HG02678 (cell line): ENCODE results near the gene ARHGEF17.

Source experiments
- ATAC-seq: cut with Tn5 transposase; IDR thresholded peaks from one replicate; pipeline ENCODE4 v1.9.1; 2021; ENCODE audit warnings: mild to moderate bottlenecking, moderate library complexity; ENCODE audit not compliant: unreplicated experiment

The ARHGEF17 gene

DNA sequence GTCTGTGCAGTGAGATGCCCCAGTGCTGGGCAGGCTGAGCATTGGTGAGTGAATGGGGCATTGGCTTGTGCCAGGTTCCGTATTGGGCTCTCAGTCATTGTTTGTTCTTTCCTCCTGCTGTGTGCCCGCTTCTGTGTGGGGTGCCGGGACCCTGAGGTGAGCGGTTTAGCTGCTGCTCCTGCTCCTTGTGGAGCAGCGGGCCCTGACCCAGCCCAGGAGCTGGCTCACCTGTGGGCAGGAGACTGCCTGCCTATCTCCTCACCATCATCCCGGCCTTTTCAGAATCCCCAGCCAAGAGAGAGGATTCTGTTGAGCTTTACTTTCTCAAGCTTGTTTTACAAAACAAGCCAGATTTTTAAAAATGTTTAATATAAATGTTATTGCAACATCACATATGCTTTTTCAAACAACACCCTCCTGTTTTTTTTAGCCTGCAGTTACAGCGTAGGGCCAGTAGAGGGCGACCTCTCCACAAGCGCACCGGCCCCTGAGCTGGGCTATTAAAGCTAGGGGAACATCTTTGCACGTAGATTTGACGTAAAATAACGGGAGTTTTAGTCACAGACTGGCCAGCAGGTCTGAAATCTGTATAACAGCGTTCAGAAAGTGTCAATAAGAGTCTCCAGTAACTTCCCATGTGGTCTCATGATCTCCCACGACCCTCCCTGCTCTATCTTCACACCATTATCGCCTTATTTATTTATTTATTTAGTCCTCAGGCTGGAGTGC lies 43.0 kb downstream of the ARHGEF17 start:
- ATAC-seq = no peak

- no peak for ATAC-seq
These were observed 45.3 kb downstream of the ARHGEF17 start for GRCh38 chr11:73353422-73353821.

GRCh38 chr11:73355109-73355508 lies 47.0 kb downstream of the ARHGEF17 start:
- no peak for ATAC-seq

DNA sequence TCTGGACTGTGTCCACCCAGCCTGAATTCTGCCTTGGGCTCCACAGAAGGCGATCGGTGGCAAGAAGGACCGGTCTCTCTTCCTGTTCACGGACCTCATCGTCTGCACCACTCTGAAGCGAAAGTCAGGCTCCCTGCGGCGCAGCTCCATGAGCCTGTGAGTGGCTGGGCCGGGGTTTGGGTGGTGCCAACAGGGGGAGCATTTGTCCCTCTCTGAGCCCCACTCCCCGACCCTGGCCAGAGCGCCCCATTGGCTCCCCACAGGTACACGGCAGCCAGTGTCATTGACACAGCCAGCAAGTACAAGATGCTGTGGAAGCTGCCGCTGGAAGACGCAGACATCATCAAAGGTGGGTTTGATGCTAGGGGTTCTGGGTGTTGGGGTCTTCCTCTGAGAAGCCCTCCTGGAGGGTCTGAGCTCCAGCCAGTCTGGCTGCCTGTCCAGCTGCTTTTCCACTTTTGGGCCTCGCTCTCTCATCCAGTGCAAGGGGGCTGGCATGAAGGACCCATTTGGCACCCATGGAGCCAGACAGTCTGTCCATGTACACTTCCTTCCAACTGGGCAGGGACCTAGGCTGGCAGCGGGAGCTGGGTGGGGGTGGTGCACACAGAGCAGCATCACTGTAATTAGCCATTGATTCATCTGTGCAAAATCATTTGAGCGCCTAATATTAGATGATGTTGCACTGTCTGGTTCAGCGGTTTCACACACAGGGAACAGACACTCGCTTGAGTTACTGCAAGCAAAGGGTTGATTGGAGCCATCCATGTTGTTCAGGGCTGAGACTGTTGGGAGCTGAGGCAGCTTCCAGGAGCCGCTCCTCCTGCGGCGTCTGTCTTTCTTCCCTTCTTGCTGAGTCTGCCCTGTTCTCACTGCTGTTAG lies 49.1 kb downstream of the ARHGEF17 start:
- no peak for ATAC-seq

GRCh38 chr11:73358071-73358470 lies 50.0 kb downstream of the ARHGEF17 start:
- ATAC-seq = no peak

GRCh38 chr11:73359341-73359740 lies 51.3 kb downstream of the ARHGEF17 start:
- no peak for ATAC-seq

DNA sequence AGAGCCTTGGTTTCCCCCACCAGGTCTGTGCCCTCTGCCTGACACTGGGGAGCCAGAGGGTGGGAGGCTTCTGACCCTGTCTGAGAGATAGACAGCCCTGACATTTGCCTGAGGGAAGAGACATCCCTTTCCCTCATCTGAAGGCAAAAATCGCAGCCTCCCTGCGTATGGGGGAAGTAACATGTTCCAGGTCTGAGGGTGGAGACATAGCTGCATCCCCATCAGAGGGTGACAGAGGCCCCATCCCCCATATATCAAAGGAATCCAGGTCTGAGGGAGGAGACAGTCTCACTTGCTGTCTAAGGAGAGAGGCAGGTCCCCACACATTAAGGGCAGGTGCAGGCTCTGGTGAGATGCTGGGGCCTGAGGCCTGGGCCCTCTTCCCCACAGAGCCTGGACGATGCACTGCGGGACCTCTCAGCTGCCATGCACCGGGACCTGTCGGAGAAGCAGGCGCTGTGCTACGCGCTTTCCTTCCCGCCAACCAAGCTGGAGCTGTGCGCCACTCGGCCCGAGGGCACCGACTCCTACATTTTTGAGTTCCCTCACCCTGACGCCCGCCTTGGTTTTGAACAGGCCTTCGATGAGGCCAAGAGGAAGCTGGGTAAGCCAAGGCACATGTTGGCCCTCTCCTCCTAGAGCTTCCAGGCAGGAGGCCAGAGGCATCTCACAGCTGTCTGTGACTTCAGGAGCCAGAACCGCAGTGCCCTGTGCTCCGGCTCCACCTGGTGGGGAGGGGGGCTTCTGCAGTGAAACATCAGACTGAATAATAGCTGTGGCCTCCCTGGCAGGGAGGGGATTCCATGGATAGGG lies 52.1 kb downstream of the ARHGEF17 start:
- ATAC-seq = no peak

DNA sequence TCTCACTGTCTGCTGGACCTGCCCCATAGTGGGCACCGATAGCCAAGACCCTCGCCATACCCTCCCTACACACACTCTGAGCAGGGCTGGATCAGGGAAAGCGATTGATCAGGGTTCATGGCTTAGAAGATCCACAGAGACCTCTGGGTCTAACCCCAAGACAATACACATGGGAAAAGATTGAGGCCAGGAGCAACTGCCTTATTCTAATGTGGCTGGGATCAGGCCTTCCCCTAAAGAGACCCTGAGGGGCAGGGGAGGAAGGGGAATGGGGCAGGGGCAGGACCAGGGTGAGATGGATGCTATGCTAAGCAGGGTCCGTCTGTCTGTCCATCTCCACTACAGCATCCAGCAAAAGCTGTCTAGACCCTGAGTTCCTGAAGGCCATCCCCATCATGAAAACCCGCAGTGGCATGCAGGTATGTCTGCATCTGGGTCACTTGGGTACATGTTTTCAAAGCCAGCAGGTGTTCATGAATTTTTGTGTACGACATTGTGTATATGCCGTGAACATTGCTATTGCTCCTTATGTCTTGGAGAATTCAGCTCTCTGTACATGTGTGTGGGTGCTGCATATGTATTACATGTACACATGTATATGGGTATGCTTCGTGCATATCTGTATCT lies 52.8 kb downstream of the ARHGEF17 start:
- ATAC-seq = no peak

GRCh38 chr11:73361953-73362776 lies 54.1 kb downstream of the ARHGEF17 start:
- ATAC-seq = no peak

- ATAC-seq = no peak
These were observed 55.1 kb downstream of the ARHGEF17 start for GRCh38 chr11:73363147-73363546.

DNA sequence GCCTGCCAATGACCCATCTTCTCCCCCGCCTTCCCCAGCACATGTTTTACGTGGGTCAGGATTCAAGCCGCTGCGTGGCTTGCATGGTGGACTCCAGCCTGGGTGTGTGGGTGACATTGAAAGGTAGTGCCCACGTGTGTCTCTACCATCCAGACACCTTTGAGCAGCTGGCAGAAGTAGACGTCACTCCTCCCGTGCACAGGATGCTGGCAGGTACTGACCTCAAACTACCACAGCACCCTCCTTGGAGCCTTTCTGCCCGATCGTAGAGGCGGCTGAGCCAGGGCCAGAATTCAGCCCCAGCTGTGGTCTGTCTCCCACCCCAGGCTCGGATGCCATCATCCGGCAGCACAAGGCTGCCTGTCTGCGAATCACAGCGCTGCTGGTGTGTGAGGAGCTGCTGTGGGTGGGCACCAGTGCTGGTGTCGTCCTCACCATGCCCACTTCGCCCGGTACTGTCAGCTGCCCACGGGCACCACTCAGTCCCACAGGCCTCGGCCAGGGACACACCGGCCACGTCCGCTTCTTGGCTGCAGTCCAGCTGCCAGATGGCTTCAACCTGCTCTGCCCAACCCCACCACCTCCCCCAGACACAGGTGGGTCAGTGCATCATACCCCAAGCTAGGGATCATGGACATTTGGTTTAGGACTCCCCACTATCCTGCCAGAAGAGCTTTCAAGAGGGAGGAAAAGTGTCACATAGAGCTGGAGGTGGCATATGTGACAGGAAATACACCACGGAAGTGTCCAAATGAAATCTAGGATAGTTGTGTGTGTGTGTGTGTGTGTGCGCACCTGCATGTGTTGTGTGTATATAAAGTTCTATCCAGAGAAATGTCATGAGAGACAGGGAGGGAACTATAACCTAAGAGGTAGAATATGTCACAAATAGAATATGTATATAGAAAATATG lies 57.5 kb downstream of the ARHGEF17 start:
- ATAC-seq = no peak

- ATAC-seq = no peak
These were observed 58.2 kb downstream of the ARHGEF17 start for GRCh38 chr11:73366265-73366610.

GRCh38 chr11:73366953-73367352 lies 58.9 kb downstream of the ARHGEF17 start:
- ATAC-seq = no peak

DNA sequence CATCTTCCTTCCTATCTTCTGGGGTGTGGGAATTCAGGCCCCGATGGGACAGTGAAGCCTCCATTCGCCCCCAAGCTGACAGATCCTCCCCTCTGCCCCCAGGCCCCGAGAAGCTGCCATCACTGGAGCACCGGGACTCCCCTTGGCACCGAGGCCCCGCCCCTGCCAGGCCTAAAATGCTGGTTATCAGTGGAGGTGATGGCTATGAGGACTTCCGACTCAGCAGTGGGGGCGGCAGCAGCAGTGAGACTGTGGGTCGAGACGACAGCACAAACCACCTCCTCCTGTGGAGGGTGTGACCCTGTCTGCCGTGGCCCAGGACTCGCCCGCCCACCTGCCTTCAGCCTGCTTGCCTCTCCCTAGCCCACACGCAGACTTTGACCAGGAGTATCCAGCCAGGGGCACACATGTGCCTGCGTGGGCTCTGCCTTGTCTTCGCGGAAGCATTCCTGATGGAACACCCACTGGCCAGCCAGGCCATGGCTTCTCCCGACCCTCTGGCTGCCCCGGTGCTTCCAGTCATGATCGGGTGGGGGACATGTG lies 59.5 kb downstream of the ARHGEF17 start:
- ATAC-seq = no peak

DNA sequence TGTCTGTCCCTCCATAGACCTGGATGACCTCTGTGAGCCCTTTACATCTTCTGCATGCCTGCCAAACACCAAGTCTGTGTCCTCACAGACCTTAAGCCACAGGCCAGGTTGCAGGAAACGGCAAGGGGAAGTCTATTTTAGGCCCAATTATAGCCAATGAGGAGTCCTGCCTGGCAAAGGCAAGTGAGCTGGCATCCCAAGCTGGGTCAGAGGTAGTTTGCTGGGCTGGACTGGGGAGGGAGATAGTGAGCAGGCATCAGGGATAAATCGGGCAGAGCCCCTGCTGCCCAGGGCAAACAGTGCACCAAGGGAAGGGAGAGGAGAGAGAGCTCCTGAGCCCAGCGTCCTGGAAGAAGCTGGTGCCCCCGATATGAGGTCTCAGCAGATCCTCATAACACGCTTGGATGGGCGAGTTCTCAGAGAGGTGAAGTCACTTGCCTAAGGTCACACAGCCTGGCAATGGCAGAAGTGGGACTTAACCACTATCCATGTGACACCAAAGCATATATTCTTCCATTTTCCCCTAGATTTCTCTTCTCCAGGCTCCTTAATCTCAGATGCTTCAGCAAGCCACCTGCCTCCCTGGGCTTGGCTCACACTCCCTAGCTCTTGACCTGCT lies 64.4 kb downstream of the ARHGEF17 start:
- no peak for ATAC-seq

GRCh38 chr11:73374151-73374550 lies 66.1 kb downstream of the ARHGEF17 start:
- ATAC-seq = no peak

- ATAC-seq = no peak
These were observed 67.7 kb downstream of the ARHGEF17 start for GRCh38 chr11:73375830-73376159.

- peak; percentile 79 for ATAC-seq
These were observed 68.2 kb downstream of the ARHGEF17 start, which contains the start of gene RELT for GRCh38 chr11:73376160-73376802. Gene RELT (plus strand): TSS chr11:73376399. CDS start chr11:73389137, 12,738 bp downstream.
